IgD-negative memory B cell (primary cell): ENCODE measurements around the gene MSRB2. TPM values are rescaled to one million over a fixed set of nuclear protein-coding genes. Genes with fewer than 3 reads are reported as not detected.

Source experiments
- H3K27ac Mint-ChIP-seq, 3 donors: one replicate each; pipeline ENCODE4 v1.8.0; 2020 to 2022; ENCODE audit warnings: mild to moderate bottlenecking in 3 of 3, mixed read lengths in 3 of 3, moderate library complexity in 1 of 3
- H3K27me3 Mint-ChIP-seq: one replicate; pipeline ENCODE4 v1.8.0; 2021; ENCODE audit warnings: mixed read lengths
- H3K36me3 Mint-ChIP-seq: one replicate; pipeline ENCODE4 v1.8.0; 2020; ENCODE audit warnings: mild to moderate bottlenecking, mixed read lengths
- H3K4me1 Mint-ChIP-seq, 3 donors: one replicate each; pipeline ENCODE4 v1.8.0; 2020 to 2022; ENCODE audit warnings: mixed read lengths in 3 of 3, mild to moderate bottlenecking in 1 of 3
- H3K4me3 Mint-ChIP-seq, 4 donors: one replicate each; pipeline ENCODE4 v1.8.0; 2020 to 2022; ENCODE audit warnings: mild to moderate bottlenecking in 4 of 4, mixed read lengths in 4 of 4, moderate library complexity in 3 of 4
- H3K9me3 Mint-ChIP-seq, 3 donors: one replicate each; pipeline ENCODE4 v1.8.0; 2020 to 2021; ENCODE audit warnings: mixed read lengths in 3 of 3, mild to moderate bottlenecking in 1 of 3
- polyA plus RNA-seq: library from polyadenylated mRNA; unstranded; fragments of 300-500 nt; fragmentation: Illumina TruSeq; gene quantifications from one replicate; pipeline ENCODE4 v1.2.3, GENCODE V29; 2021

MSRB2 gene
- polyA plus RNA-seq, 1 donor from 2014 or later = 5.7 TPM

- peak overlapping the region in 1 of 4 donors; percentile 61 for H3K4me3 Mint-ChIP-seq
- H3K27ac Mint-ChIP-seq = no peak overlapping the region
- H3K36me3 Mint-ChIP-seq = peaks cover 2% of the 10 kb centered on the region
- H3K4me1 Mint-ChIP-seq = peaks cover 0 to 10% (median 8%) of the 10 kb centered on the region in 3 donors
- H3K9me3 Mint-ChIP-seq = no peaks in the 10 kb centered on the region
- peaks cover 13% of the 10 kb centered on the region for H3K27me3 Mint-ChIP-seq
These were observed 62.5 kb downstream of the MSRB2 start for GRCh38 chr10:23157691-23158369.

GRCh38 chr10:23158370-23158769, 63.0 kb downstream of the MSRB2 start:
- Mint-ChIP-seq H3K27me3 (peaks cover 13% of the 10 kb centered on the region), H3K36me3 (peaks cover 2% of the 10 kb centered on the region), H3K4me1 (peaks cover 0 to 10% (median 8%) of the 10 kb centered on the region in 3 donors), H3K9me3 (no peaks in the 10 kb centered on the region), H3K4me3 (no peak overlapping the region), H3K27ac (no peak overlapping the region)

- Mint-ChIP-seq H3K4me1 (peaks cover 0 to 2% (median 2%) of the 10 kb centered on the region in 3 donors), H3K9me3 (peaks cover 0 to 9% (median 2%) of the 10 kb centered on the region in 3 donors), H3K36me3 (peaks cover 2% of the 10 kb centered on the region), H3K27me3 (peaks cover 43% of the 10 kb centered on the region), H3K4me3 (no peak overlapping the region), H3K27ac (peak overlapping the region in 1 of 3 donors; percentile 14)
These were observed 76.0 kb downstream of the MSRB2 start for GRCh38 chr10:23171232-23171876.

Other genes with a start within 250 kb of the MSRB2 start
- 0.10 TPM for gene ARMC3, start 167.5 kb upstream of the MSRB2 start, polyA plus RNA-seq
- gene PTF1A, start 96.7 kb downstream of the MSRB2 start, polyA plus RNA-seq = not detected
- not detected for gene C10orf67, start 249.2 kb downstream of the MSRB2 start, polyA plus RNA-seq